Thyroid gland (tissue), 4 donors: ENCODE measurements around the gene PPARG. TPM values are rescaled to one million over a fixed set of nuclear protein-coding genes. Genes with fewer than 3 reads are reported as not detected.

ENCODE experiments used
- DNase-seq, 2 donors: peaks; one replicate each; pipeline ENCODE4 v3.0.0-alpha.2; 2019
- H3K27ac ChIP-seq, 3 donors: fragments of 200-600 bp; sonication (generic); 1 replicate in 2 of 3; 2 replicates in 1 of 3; pipeline ENCODE4 v1.5.1; 2016 to 2019; ENCODE audit warnings: mild to moderate bottlenecking in 1 of 3, moderate library complexity in 1 of 3
- H3K27me3 ChIP-seq: fragments of 200-600 bp; sonication (generic); one replicate; pipeline ENCODE4 v1.5.1; 2019
- H3K36me3 ChIP-seq, 2 donors: fragments of 200-600 bp; sonication (generic); one replicate each; pipeline ENCODE4 v1.5.1; 2016 to 2019
- H3K4me1 ChIP-seq, 2 donors: fragments of 200-600 bp; sonication (generic); one replicate each; pipeline ENCODE4 v1.5.1; 2017 to 2019
- H3K4me3 ChIP-seq, 3 donors: fragments of 200-600 bp; sonication (generic); replicated peaks in 1 of 3; 1 replicate in 2 of 3; 2 replicates in 1 of 3; pipeline ENCODE4 v1.5.1; 2016; ENCODE audit warnings: mild to moderate bottlenecking in 1 of 3
- H3K9me3 ChIP-seq: fragments of 200-600 bp; sonication (generic); one replicate; pipeline ENCODE4 v1.5.1; 2017
- POLR2A ChIP-seq, 2 donors: fragments of 450-650 bp; IDR thresholded peaks; one replicate each; pipeline ENCODE4 v1.6.1; 2017; ENCODE audit warnings: antibody characterized with exemption in 2 of 2, mild to moderate bottlenecking in 2 of 2, moderate library complexity in 1 of 2
- WGBS, 2 donors: methylation state at CpG; one replicate each; pipeline ENCODE4 v1.1.5; 2017; 5-methylcytosine and 5-hydroxymethylcytosine counted together
- intact Hi-C: fragments of 100-400 bp; cut with DNase I; formaldehyde crosslinking; loops from one replicate; pipeline ENCODE4 v1.15.1; 2023
- total RNA-seq, 4 donors: library from RNA; depleted of rRNA; stranded (reverse); fragments of >200 nt; gene quantifications; one replicate each; pipeline ENCODE4 v1.2.3, GENCODE V29; 2016
- TF ChIP-seq, protein P1 (sequence below), 6 experiments: fragments of 200-600 bp in 3 of 6; fragments of 450-650 bp in 3 of 6; sonication (generic) in 3 of 6; IDR thresholded peaks; one replicate each; pipeline ENCODE4 v1.5.1; 2016 to 2019; ENCODE audit warnings: antibody characterized with exemption in 6 of 6, mild to moderate bottlenecking in 2 of 6, inconsistent platforms in 1 of 6, moderate library complexity in 1 of 6

The PPARG gene
- total RNA-seq, 4 donors from 2014 or later: 20.0 to 27.3 (median 23.7) TPM

DNA sequence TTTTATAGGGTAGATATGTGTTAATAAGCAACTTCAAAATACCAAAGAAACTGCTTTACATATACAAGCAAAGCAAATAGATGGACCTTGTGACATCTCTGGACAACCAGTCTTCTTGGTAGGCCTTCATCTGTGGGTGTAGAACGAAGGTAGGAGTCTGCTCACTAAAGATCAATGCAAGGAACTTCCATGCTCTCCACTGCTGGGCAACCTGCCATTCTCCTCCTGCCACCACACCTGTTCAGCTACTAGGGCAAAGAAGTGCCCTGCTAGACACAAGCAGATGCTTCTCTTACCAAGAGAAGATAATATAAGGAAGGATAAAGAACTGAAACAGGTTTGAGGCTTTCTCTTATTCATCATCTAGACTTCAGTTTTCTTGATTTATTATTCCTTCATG lies 12.6 kb downstream of the PPARG start:
- WGBS, 2 donors: 62 to 67% methylated on average over 1 of the region's 1 CpG
- H3K4me3 ChIP-seq: no peak overlapping the region
- intact Hi-C loops: no loop called here
- no peaks in the 10 kb centered on the region for H3K36me3 ChIP-seq
- TF ChIP-seq, protein P1, sequence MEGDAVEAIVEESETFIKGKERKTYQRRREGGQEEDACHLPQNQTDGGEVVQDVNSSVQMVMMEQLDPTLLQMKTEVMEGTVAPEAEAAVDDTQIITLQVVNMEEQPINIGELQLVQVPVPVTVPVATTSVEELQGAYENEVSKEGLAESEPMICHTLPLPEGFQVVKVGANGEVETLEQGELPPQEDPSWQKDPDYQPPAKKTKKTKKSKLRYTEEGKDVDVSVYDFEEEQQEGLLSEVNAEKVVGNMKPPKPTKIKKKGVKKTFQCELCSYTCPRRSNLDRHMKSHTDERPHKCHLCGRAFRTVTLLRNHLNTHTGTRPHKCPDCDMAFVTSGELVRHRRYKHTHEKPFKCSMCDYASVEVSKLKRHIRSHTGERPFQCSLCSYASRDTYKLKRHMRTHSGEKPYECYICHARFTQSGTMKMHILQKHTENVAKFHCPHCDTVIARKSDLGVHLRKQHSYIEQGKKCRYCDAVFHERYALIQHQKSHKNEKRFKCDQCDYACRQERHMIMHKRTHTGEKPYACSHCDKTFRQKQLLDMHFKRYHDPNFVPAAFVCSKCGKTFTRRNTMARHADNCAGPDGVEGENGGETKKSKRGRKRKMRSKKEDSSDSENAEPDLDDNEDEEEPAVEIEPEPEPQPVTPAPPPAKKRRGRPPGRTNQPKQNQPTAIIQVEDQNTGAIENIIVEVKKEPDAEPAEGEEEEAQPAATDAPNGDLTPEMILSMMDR (IDR thresholded peaks at IDR 0.05): no peak
- TF ChIP-seq POLR2A (IDR thresholded peaks at IDR 0.05): no peak
- peaks cover 0 to 3% of the 10 kb centered on the region in 2 donors for H3K4me1 ChIP-seq
- no peaks in the 10 kb centered on the region for H3K27me3 ChIP-seq
- no peaks in the 10 kb centered on the region for H3K9me3 ChIP-seq
- peak; percentile 25 to 31 for DNase-seq
- H3K27ac ChIP-seq: no peak overlapping the region

DNA sequence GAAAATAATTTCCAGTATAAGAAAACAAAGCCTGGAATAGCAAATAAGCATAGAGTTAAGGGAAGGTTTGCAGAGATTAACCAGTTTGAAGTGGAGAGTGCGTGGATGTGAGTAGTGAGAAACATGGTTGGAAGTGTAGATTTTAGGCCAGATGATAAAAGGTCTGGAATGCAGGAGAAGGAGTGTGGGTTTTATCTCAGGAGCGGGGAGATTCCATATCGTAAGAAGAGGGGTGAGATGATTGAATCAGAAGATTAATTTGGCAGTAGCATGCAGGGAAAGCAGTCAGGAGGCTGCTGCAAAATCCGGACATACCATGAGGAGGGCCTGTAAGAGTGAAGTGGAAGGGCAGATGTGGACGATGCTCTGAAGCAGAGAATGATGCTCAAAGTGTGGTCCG lies 13.7 kb downstream of the PPARG start:
- no peaks in the 10 kb centered on the region for H3K27me3 ChIP-seq
- no peak overlapping the region for H3K27ac ChIP-seq
- no peak for TF ChIP-seq POLR2A (IDR thresholded peaks at IDR 0.05)
- TF ChIP-seq, protein P1 (IDR thresholded peaks at IDR 0.05): no peak
- H3K4me3 ChIP-seq: no peak overlapping the region
- peaks cover 0 to 3% of the 10 kb centered on the region in 2 donors for H3K4me1 ChIP-seq
- H3K9me3 ChIP-seq: no peaks in the 10 kb centered on the region
- intact Hi-C loops: no loop called here
- H3K36me3 ChIP-seq: no peaks in the 10 kb centered on the region
- no peak for DNase-seq
- 79 to 83% methylated on average over 6 of the region's 6 CpGs for WGBS, 2 donors

DNA sequence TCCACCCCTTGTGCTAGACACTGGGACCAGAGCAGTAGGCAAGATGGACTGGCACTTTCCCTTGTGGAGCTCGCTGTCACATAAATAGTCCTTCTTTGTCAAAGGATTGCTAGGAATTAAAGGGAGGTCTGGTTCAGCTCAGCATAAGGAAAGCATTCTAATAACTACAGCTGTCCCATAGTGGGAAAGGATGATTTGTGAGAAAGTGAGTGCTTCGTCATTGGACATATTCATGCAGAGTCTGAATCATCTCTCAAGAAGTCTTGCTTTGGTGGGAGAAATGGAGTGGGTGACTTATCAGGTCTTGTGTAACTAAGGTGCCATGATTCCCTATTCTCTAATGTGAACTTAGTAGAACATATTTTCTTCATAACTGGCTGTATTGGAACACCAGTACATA lies 14.7 kb downstream of the PPARG start:
- Histone ChIP-seq H3K27me3 (no peaks in the 10 kb centered on the region), H3K4me3 (no peak overlapping the region), H3K36me3 (no peaks in the 10 kb centered on the region), H3K9me3 (no peaks in the 10 kb centered on the region), H3K4me1 (peaks cover 0 to 3% of the 10 kb centered on the region in 2 donors), H3K27ac (no peak overlapping the region)
- intact Hi-C loops: no loop called here
- no peak for DNase-seq
- 93 to 94% methylated on average over 2 of the region's 2 CpGs for WGBS, 2 donors
- TF ChIP-seq, protein P1 (IDR thresholded peaks at IDR 0.05): no peak
- TF ChIP-seq POLR2A (IDR thresholded peaks at IDR 0.05): no peak

DNA sequence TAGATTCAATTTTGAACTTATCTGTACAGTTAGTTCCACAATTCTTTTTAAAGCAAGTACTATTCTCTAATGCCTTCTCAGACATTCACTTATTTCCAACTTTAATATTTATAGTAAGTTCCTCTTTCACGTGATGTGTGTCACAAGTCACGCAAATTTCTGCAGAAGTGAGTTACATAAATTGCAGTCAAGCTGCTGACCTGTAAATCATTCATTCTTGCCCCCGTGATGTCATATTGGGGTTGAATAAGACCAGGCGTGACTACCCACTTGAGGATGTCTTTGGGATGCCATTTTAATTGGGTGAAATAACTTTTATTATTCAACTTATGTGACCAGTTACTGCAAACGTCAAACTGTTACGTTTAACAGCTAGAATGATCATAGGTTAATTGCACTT lies 15.1 kb downstream of the PPARG start:
- WGBS, 2 donors: 85 to 88% methylated on average over 6 of the region's 6 CpGs
- intact Hi-C loops: no loop called here

DNA sequence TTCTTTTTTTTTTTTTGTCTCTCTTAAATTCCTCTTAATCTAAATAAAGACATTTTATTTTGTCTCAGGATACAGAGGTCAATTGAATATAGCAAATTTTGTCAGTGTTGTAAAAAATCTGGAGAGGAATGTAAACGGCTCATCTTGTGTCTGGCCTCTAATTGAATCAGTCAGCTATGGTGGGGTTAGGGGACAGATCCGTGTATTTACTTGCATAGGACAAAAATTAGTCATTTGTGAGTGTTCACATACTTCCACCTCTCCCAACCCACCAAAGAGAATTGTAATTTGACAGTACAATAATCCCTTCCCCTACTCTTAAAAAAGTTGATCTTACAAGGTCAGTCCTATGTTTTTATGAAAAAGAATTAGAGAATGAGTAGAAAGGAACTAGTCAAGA lies 18.3 kb downstream of the PPARG start:
- no peak overlapping the region for H3K27ac ChIP-seq
- H3K4me1 ChIP-seq: no peaks in the 10 kb centered on the region
- H3K27me3 ChIP-seq: no peaks in the 10 kb centered on the region
- 81 to 83% methylated on average over 2 of the region's 2 CpGs for WGBS, 2 donors
- TF ChIP-seq POLR2A (IDR thresholded peaks at IDR 0.05): no peak
- TF ChIP-seq, protein P1 (IDR thresholded peaks at IDR 0.05): no peak
- H3K4me3 ChIP-seq: no peak overlapping the region
- no peak for DNase-seq
- H3K9me3 ChIP-seq: no peaks in the 10 kb centered on the region
- H3K36me3 ChIP-seq: no peaks in the 10 kb centered on the region
- intact Hi-C loops: no loop called here

More for the DNA sequence above, 15.1 kb downstream of the PPARG start:
- DNase-seq: no peak
- no peaks in the 10 kb centered on the region for H3K9me3 ChIP-seq
- TF ChIP-seq, protein P1 (IDR thresholded peaks at IDR 0.05): no peak
- TF ChIP-seq POLR2A (IDR thresholded peaks at IDR 0.05): no peak
- no peak overlapping the region for H3K4me3 ChIP-seq
- H3K4me1 ChIP-seq: peaks cover 0 to 3% of the 10 kb centered on the region in 2 donors
- H3K27ac ChIP-seq: no peak overlapping the region
- H3K36me3 ChIP-seq: no peaks in the 10 kb centered on the region
- H3K27me3 ChIP-seq: no peaks in the 10 kb centered on the region
